Endothelial cell of umbilical vein (primary cell): ENCODE measurements around the gene IDH3A. TPM values are rescaled to one million over a fixed set of nuclear protein-coding genes. Genes with fewer than 3 reads are reported as not detected.

Source experiments
- BruUV-seq: library from RNA; stranded (reverse); fragments of 400-500 nt; replicated peaks from 2 replicates; lab custom pipeline; 2021; lab: Mats Ljungman, UMichigan
- CTCF ChIA-PET: fragments of 300-600, 350-600 bp; sonication (Branson Sonifier 250); formaldehyde crosslinking; loops from one replicate; lab custom pipeline; 2021; ENCODE audit warnings: antibody characterized with exemption, inconsistent platforms; lab: Charles Lee
- POLR2A ChIA-PET: fragments of 300-600, 350-600 bp; sonication (Branson Sonifier 250); formaldehyde crosslinking; loops from one replicate; lab custom pipeline; 2021; ENCODE audit warnings: antibody characterized with exemption, inconsistent platforms; lab: Charles Lee
- DNase-seq: peaks from one replicate; pipeline ENCODE4 v3.0.0-alpha.2; 2011; ENCODE audit warnings: low read depth, low spot score
- FAIRE-seq: peaks from 2 replicates; lab custom pipeline; 2011; peaks lifted over from hg19 to GRCh38; lab: Jason Lieb, UNC
- H2AFZ ChIP-seq: 2 replicates; pipeline ENCODE4 v1.6.0; 2012; ENCODE audit warnings: low read depth, low read length, control low read depth, inconsistent platforms
- H3K27ac ChIP-seq: 2 replicates; pipeline ENCODE4 v1.5.1; 2011; ENCODE audit warnings: low read depth, mild to moderate bottlenecking, control low read depth, low read length, moderate library complexity; ENCODE audit not compliant: insufficient read depth
- H3K27me3 ChIP-seq, 2 experiments: 2 replicates each; pipeline versions ENCODE4 v1.6.0 to v1.6.1; 2011; ENCODE audit warnings: low read length in 2 of 2, mixed read lengths in 1 of 2; ENCODE audit not compliant: control insufficient read depth in 2 of 2, insufficient read depth in 2 of 2
- H3K36me3 ChIP-seq, 2 experiments: 2 replicates in 1 of 2; 3 replicates in 1 of 2; pipeline ENCODE4 v1.5.1; 2011; ENCODE audit warnings: low read length in 2 of 2, mild to moderate bottlenecking in 1 of 2, moderate library complexity in 1 of 2; ENCODE audit not compliant: control insufficient read depth in 2 of 2, insufficient read depth in 2 of 2; ENCODE audit errors: extremely low read depth in 1 of 2
- H3K4me1 ChIP-seq: 3 replicates; pipeline ENCODE4 v1.5.1; 2011; ENCODE audit warnings: mild to moderate bottlenecking, low read length; ENCODE audit not compliant: control insufficient read depth, insufficient read depth; ENCODE audit errors: extremely low read depth
- H3K4me2 ChIP-seq: 2 replicates; pipeline ENCODE4 v1.6.1; 2011; ENCODE audit warnings: low read length, control low read depth, mixed read lengths; ENCODE audit not compliant: insufficient read depth
- H3K4me3 ChIP-seq, 3 experiments: fragments of 200-600 bp in 1 of 3; sonication (generic), shearing (Covaris generic) in 1 of 3; replicated peaks in 1 of 3; 2 replicates each; pipeline ENCODE4 v1.5.1; 2011 to 2016; ENCODE audit warnings: control low read depth in 3 of 3, low read length in 3 of 3, mild to moderate bottlenecking in 2 of 3, inconsistent platforms in 1 of 3, low read depth in 1 of 3, moderate library complexity in 1 of 3; ENCODE audit not compliant: insufficient read depth in 1 of 3
- H3K79me2 ChIP-seq: 2 replicates; pipeline ENCODE4 v1.6.0; 2012; ENCODE audit warnings: low read length, inconsistent platforms; ENCODE audit not compliant: control insufficient read depth, insufficient read depth
- H3K9ac ChIP-seq: replicated peaks from 2 replicates; pipeline ENCODE3; 2011; ENCODE audit warnings: low read length, control low read depth; ENCODE audit not compliant: insufficient read depth; ENCODE audit errors: extremely low read depth
- H3K9me1 ChIP-seq: replicated peaks from 3 replicates; pipeline ENCODE4 v1.6.0; 2011; ENCODE audit warnings: mild to moderate bottlenecking, low read length; ENCODE audit not compliant: control insufficient read depth, insufficient read depth; ENCODE audit errors: extremely low read depth
- H3K9me3 ChIP-seq: replicated peaks from 2 replicates; pipeline ENCODE4 v1.5.1; 2012; ENCODE audit warnings: low read length, inconsistent platforms; ENCODE audit not compliant: control insufficient read depth, insufficient read depth
- H4K20me1 ChIP-seq: replicated peaks from 2 replicates; pipeline ENCODE3; 2011; ENCODE audit warnings: mild to moderate bottlenecking, low read length; ENCODE audit not compliant: control insufficient read depth, insufficient read depth; ENCODE audit errors: extremely low read depth
- EZH2 ChIP-seq: IDR thresholded peaks from 2 replicates; pipeline ENCODE4 v1.6.1; 2012; ENCODE audit warnings: borderline replicate concordance, low read depth, mild to moderate bottlenecking, moderate library complexity, low read length, inconsistent platforms; ENCODE audit not compliant: severe bottlenecking
- POLR2AphosphoS5 ChIP-seq: IDR thresholded peaks from 2 replicates; pipeline ENCODE4 v1.6.1; 2012; ENCODE audit warnings: low read depth, mild to moderate bottlenecking, control low read depth, low read length, moderate library complexity; ENCODE audit not compliant: insufficient read depth
- dilution Hi-C: fragments of 300-500 bp; cut with MboI; formaldehyde crosslinking; loops from one replicate; pipeline ENCODE4 v1.15.0; 2019; ENCODE audit warnings: low sequenced_read_pairs; ENCODE audit not compliant: extremely low pct_ligation_motif_present
- intact Hi-C: fragments of 100-400 bp; cut with micrococcal nuclease; formaldehyde crosslinking; loops from one replicate; pipeline ENCODE4 v1.10.0; 2022
- polyA plus RNA-seq, 4 experiments: library from polyadenylated mRNA; depleted of rRNA in 3 of 4; stranded (reverse) in 3 of 4; unstranded in 1 of 4; fragments of >200 nt; gene quantifications; 2 replicates each; pipeline versions ENCODE4 v1.2.1 to v1.2.3, GENCODE V29; 2011 to 2012; ENCODE audit warnings: missing spikeins in 1 of 4
- total RNA-seq: library from RNA; stranded (reverse); gene quantifications from 2 replicates; pipeline ENCODE4 v1.2.3, GENCODE V29; 2021
- TF ChIP-seq, protein P1 (sequence below), 2 donors: IDR thresholded peaks; 1 replicate in 1 of 2; 2 replicates in 1 of 2; pipeline ENCODE4 v1.5.1; 2011; ENCODE audit warnings: low read length in 2 of 2, mild to moderate bottlenecking in 2 of 2, moderate library complexity in 2 of 2, control low read depth in 1 of 2, inconsistent platforms in 1 of 2, low read depth in 1 of 2; ENCODE audit not compliant: insufficient read depth in 1 of 2; ENCODE audit errors: extremely low read depth in 1 of 2

IDH3A gene
- total and polyA plus RNA-seq, 2 donors (not counting 3 experiments of a cell fraction or from before 2014, with no cell fraction given), result 35.5 to 63.9 TPM

DNA sequence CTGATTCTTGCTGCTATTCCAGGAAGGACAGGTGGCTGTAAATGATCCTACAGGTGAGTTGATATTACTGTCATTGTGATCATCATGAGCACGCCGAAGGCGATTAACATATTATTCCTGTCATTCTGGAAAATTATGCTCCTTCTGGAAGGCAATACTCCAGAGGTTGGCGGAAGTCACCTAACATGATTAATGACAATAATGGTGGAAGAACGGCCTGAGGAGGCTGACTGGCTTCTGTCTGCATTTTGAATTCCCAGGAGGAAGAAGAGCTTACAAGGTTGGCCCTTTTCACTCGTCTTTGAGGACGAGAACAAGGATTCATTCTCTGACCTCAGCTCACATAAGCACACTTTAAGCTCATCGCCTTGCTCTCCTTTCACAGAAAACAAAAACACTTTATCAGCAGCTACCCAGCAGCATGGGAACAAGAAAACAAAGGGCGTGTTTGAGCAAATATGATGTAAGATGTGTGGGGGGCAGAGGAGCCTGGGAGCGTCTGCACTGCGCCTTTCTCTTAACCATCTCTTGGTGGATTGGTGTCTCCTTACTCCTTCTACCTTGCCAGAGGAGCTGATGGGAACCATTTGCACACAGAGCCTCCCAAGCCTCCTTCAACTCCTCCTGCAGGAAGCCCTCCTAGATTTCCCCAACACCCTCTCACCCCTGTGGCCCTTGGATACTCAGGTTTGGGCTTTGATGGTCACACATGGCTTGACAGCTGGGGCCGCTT, 62.2 kb downstream of the IDH3A start:
- H3K4me1 ChIP-seq, result peaks cover 5% of the 10 kb centered on the region
- no peak overlapping the region for H3K9ac ChIP-seq
- H4K20me1 ChIP-seq, result no peaks in the 10 kb centered on the region
- intact Hi-C loops (no loop called here), dilution Hi-C loops (no loop called here)
- no peaks in the 10 kb centered on the region for H3K9me3 ChIP-seq
- H3K27me3 ChIP-seq, result no peaks in the 10 kb centered on the region
- no peaks in the 10 kb centered on the region for H3K36me3 ChIP-seq
- TF ChIP-seq, protein P1, sequence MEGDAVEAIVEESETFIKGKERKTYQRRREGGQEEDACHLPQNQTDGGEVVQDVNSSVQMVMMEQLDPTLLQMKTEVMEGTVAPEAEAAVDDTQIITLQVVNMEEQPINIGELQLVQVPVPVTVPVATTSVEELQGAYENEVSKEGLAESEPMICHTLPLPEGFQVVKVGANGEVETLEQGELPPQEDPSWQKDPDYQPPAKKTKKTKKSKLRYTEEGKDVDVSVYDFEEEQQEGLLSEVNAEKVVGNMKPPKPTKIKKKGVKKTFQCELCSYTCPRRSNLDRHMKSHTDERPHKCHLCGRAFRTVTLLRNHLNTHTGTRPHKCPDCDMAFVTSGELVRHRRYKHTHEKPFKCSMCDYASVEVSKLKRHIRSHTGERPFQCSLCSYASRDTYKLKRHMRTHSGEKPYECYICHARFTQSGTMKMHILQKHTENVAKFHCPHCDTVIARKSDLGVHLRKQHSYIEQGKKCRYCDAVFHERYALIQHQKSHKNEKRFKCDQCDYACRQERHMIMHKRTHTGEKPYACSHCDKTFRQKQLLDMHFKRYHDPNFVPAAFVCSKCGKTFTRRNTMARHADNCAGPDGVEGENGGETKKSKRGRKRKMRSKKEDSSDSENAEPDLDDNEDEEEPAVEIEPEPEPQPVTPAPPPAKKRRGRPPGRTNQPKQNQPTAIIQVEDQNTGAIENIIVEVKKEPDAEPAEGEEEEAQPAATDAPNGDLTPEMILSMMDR (IDR thresholded peaks at IDR 0.05; ENCODE audit: extremely low read depth in 1 of 2, insufficient read depth in 1 of 2, low read depth in 1 of 2, low read length in 2 of 2), result no peak
- no peak for TF ChIP-seq EZH2
- ChIA-PET CTCF (interaction anchor here (1.0 to 1.4 kb wide), 2 partner anchors 15 to 16 kb away, joined by 3 read pairs; no protein-coding TSS in a partner anchor), POLR2A (no interaction called here)
- H3K4me2 ChIP-seq, result no peak overlapping the region
- H3K9me1 ChIP-seq, result no peaks in the 10 kb centered on the region
- H3K27ac ChIP-seq, result no peak overlapping the region
- no peak overlapping the region for H3K4me3 ChIP-seq
- DNase-seq, result no peak
- no TSS peak for BruUV-seq
- H2AFZ ChIP-seq, result no peak overlapping the region
- H3K79me2 ChIP-seq, result no peaks in the 10 kb centered on the region
- FAIRE-seq, result no peak

DNA sequence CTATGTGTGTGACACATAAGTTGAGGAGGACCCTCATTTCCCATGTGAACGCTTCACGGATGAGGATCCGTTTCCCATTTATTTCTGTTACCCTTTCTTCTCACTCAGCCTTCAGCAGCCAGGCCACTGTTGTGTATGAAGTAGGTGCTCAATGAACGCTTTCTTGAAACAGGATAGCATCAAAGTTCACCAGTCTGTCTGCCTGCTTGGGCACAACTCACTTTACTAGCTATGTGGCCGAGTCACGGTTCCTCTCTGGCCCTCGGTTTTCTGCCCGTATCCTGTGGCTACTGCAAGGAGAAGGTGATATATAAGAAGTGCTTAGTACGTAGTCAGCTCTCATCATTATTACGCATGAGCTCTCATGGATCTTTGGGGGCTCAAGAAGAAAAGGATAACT, 62.8 kb downstream of the IDH3A start:
- intact Hi-C loops, result no loop called here
- H2AFZ ChIP-seq, result no peak overlapping the region
- H3K4me3 ChIP-seq, result no peak overlapping the region
- dilution Hi-C loops, result no loop called here
- no peaks in the 10 kb centered on the region for H3K9me1 ChIP-seq
- H3K4me2 ChIP-seq, result no peak overlapping the region
- CTCF ChIA-PET, result interaction anchor here (0.8 to 1.0 kb wide), 2 partner anchors 16 to 99 kb away, joined by 3 read pairs; no protein-coding TSS in a partner anchor
- H3K27ac ChIP-seq, result no peak overlapping the region
- TF ChIP-seq POLR2AphosphoS5, result no peak
- H3K9me3 ChIP-seq, result no peaks in the 10 kb centered on the region
- FAIRE-seq (no peak), DNase-seq (no peak)
- H3K79me2 ChIP-seq, result no peaks in the 10 kb centered on the region
- H3K36me3 ChIP-seq, result no peaks in the 10 kb centered on the region
- H3K4me1 ChIP-seq, result peaks cover 5% of the 10 kb centered on the region
- no peaks in the 10 kb centered on the region for H4K20me1 ChIP-seq
- no peaks in the 10 kb centered on the region for H3K27me3 ChIP-seq
- POLR2A ChIA-PET, result no interaction called here
- BruUV-seq, result no TSS peak
- no peak overlapping the region for H3K9ac ChIP-seq
